Glomerular endothelial cell (primary cell): Measurements from ENCODE around the gene ZSCAN23. TPM values are rescaled to one million over a fixed set of nuclear protein-coding genes. Genes with fewer than 3 reads are reported as not detected.
"Not testable (repeated sequence)": the region's sequence is repeated elsewhere in the genome, so short reads cannot be mapped to it uniquely, and the experiment has no call there.

ENCODE experiments used
- DNase-seq: peaks from one replicate; pipeline ENCODE4 v3.0.0-alpha.2; 2011; ENCODE audit warnings: low read depth, low spot score; ENCODE audit errors: extremely low read depth
- total RNA-seq: library from RNA; depleted of rRNA; stranded (reverse); fragments of >200 nt; gene quantifications from 2 replicates; pipeline ENCODE4 v1.2.3, GENCODE V29; 2015

Gene ZSCAN23
- 1.2 and 2.0 TPM in 2 replicates for total RNA-seq

DNA sequence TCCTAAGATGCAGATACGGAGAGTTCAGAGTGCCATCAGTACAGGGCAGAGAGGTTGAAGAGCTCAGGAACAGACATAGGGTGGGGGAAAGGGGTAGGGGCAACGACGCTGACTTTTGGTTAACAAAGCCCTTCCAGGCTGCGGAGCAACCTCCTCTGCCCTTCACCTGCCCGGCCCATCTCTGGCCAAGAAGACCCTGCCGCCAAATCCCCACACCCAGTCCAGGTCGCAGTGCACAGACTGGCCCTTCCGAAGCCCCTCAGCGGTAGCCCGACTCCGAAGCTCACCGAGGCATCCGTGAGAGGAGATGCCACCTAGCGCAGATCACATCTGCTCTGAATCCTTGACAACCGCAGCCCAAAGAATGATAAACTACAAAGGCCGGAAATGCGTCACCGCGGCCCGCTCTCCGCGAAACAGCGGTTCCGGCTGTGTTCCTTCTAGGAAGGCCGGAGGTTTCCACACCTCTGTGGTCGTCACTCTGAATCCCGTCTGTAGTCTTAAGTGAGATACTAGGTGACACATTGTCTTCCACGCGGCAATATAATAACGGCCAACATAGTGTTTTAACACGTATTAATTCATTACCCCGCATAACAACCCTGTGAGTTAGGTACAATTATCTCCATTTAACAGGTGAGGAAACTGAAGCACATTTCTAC lies at the start of gene ZSCAN23:
ZSCAN23 (minus strand) TSS at position 380 of the 662 bp plus-strand sequence. CDS start 7,225 bp downstream, outside the sequence.
- peak; percentile 27 for DNase-seq

GRCh38 chr6:28491984-28492317 lies 48.7 kb upstream of the ZSCAN23 start:
- no peak for DNase-seq

GRCh38 chr6:28490205-28490890 lies 47.1 kb upstream of the ZSCAN23 start:
- no peak for DNase-seq

DNA sequence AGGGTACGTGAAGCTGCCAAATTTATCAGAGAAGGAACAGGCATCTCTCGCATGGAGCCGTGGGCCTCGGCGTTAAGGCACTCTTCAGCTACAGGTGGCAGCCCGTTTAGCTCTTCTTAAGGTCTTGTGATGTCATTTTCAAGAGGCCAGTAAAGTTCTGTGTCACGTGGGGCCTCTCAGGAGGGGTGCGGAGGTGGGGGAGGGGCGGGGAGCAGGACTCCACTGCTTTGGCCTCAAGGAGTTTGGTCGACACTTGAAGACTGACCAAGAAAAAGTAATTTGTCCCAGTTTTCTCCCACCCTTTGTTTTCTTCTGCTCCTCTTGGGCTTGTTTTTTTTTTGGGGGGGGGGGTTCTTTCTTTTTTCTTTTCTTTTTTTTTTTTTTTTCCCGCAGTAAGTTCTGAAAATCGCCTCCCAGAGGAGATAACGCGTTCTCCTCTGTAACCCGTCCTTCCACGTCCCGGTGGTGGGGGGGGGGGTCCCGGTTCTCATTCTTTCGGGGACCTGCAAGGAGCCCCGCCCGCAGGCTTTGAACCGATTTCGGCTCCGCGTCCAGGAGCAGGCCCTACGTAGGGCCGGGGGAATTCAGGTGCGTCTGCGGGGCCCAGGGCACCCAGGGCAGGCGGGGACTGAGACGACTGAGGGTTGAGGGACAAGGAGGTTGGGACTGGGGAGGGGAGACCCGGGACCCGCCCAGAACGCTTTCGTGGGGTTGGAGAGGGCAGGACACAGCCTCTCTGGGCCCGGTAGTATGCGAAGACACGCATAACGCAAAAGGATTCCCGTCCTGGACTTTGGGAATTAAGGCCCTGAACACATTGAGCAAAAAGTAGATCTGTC lies 46.3 kb upstream of the ZSCAN23 start:
- DNase-seq: no peak

DNA sequence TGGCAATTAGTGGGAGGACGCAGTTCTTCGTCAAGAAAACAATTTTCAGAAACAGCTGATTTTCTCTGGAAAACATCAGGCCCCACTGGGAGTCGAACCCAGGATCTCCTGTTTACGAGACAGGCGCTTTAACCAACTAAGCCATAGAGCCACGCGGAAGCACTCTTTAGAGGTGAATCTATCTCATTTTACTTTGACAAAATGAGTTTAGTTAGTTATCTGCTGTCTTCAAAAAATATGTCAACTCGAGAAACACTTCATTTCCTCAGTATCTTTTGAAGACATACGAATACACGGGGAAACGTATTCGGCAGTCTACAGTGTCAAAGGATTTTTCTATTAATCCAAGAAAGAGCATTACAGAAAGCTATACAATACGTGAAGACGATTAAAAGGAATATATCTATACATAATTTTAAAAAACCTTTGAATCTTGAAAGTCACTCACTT lies 45.6 kb upstream of the ZSCAN23 start:
- peak; percentile 61 for DNase-seq

DNA sequence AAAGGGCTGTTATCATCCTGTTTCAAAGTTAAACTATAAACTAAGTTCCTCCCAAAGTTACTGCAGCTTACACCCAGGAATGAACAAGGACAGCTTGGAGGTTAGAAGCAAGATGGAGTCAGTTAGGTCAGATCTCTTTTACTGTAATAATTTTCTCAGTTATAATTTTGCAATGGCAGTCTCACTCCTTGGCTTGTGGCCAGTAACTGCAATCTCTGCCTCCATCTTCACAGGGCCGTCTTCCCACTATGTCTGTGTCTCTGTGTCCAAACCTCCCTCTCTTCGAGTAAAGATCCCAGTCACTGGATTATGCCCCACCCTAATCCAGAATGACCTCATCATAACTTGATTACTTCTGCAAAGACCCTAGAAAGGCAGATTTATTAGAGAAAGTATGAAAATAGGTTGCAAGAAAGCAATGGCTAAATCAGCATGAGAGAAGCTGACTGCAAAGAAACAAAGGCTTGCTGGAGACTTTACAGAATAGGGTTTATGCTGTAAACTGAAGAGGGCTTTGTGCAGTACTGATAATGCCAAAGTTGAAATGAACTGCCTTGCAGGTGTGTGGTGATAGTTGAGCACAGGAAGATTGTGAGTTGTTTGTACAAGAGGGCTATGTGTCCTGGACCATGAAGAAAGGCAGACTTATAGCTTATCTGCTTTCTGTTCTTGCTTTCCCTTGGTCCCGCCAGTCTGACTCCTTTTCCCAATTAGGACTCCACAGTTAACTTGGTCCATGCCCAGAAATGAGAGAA lies 43.9 kb upstream of the ZSCAN23 start:
- no peak for DNase-seq

GRCh38 chr6:28486533-28486932 lies 43.2 kb upstream of the ZSCAN23 start:
- no peak for DNase-seq

- no peak for DNase-seq
Observed at GRCh38 chr6:28485482-28485881, 42.2 kb upstream of the ZSCAN23 start.

DNA sequence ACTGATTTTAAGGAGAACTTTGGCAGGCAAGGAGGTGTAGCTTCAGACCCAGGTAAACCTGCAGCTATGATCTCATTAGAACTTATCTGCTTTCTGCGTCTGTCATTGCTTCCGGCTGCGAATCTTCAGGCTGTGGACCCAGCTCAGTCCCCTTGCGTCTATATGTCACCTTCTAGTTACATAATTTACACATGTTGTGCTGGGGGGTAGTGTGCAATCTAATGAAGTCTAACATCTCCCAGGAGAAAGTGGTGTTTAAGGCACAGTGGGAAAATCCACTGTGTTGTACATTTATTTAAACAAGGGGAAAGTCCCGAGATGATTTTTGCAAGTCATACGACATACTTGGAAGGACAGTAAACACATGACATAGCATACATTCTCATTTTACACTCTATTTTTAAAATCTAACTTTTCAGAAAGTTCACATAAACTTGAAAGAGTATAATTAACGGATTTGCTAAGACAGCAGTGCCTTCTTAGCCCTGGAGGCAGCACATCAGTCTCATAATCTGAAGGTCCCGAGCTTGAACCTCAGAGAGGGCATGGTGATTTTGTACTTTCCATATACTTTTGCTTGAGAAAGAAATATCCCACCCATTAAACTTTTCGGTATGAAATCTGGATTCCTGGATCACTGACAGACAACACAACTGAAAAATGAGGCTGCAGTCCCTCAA lies 37.1 kb upstream of the ZSCAN23 start:
- DNase-seq: no peak

GRCh38 chr6:28478518-28478917 lies 35.2 kb upstream of the ZSCAN23 start:
- DNase-seq: no peak

GRCh38 chr6:28474441-28475219 lies 31.3 kb upstream of the ZSCAN23 start:
- peak; percentile 72 for DNase-seq

DNA sequence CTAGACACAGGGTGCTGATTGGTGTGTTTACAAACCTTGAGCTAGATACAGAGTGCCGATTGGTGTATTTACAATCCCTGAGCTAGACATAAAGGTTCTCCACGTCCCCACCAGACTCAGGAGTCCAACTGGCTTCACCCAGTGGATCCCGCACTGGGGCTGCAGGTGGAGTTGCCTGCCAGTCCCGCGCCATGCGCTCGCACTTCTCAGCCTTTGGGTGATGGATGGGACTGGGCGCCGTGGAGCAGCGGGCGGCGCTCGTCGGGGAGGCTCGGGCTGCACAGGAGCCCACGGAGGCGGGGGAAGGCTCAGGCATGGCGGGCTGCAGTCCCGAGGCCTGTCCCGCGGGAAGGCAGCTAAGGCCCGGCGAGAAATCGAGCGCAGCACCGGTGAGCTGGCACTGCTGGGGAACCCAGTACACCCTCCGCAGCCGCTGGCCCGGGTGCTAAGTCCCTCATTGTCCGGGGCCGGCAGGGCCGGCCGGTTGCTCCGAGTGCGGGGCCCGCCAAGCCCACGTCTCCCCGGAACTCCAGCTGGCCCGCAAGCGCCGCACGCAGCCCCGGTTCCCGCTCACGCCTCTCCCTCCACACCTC lies 26.0 kb upstream of the ZSCAN23 start:
- DNase-seq: not testable (repeated sequence)

DNA sequence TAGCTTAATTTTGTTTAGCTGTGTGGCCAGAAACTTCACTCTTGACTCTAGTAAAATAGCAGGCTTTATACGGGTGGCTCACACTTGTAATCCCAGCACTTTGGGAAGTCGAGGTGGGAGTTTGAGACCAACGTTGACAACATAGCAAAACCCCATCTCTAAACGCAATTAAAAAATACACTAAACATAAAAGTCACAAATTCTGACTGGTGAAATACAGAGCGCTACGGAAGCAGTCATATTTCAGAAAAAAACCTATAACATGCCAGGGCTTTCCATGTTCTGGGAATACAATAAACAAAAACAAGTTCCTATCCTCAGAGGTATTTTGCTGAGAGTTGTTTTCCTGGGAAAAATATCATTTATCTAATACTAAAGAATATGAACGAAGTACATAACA lies 24.8 kb upstream of the ZSCAN23 start:
- DNase-seq: no peak

DNA sequence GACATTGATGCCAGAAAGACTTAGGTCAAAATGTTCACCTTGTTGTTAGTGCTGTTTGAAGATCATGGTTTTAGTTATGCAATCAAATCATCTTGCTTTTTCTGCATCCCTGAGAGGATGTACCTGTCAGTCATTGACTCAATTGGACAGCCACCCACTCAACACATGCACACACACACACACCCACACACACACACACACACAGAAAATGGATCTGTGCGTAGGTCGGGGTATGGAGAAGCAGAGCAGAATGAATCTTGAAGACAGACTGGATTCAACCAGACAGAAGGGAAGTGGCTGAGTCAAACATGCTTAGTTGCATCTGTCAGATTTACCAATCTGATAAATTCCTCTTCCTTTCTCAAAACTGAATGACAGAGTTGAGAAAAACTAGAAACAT lies 19.1 kb upstream of the ZSCAN23 start:
- no peak for DNase-seq

GRCh38 chr6:28458568-28458967 lies 15.3 kb upstream of the ZSCAN23 start:
- DNase-seq: no peak

DNA sequence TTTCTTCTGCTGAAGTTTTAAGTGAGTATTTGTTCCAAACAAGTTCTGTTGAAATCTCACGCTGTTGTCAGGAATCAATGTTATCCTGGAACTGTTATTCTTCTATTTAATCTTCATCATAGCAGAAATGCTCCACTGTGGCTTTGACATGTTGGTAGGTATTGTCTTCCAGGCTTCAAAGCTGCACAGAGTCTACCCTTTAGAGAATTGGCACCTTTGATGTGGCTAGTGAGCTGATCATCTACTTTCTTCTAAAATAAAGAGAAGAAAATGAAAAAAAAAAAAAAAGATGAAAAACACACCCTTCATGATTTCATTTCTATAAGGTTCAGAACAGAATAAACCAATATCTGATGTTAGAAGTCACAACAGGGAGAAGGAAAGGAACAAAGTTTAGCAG lies 5.8 kb upstream of the ZSCAN23 start:
- no peak for DNase-seq

GRCh38 chr6:28447512-28447906 lies 4.2 kb upstream of the ZSCAN23 start:
- not testable (repeated sequence) for DNase-seq

- DNase-seq: no peak
Observed at GRCh38 chr6:28446818-28447511, 3.7 kb upstream of the ZSCAN23 start.

- not testable (repeated sequence) for DNase-seq
Observed at GRCh38 chr6:28444759-28445158, 1.5 kb upstream of the ZSCAN23 start.
